ENCODE measurements around the gene POMGNT2.
A peak's percentile ranks its signal among the peaks of the same experiment; 100 is the strongest.

The POMGNT2 gene

GRCh38 chr3:43043071-43043766 is 62.7 kb downstream of the POMGNT2 start:
- no peak for DNase-seq

GRCh38 chr3:43041517-43041916 is 64.4 kb downstream of the POMGNT2 start:
- DNase-seq = no peak

GRCh38 chr3:43038010-43038409 is 67.9 kb downstream of the POMGNT2 start:
- DNase-seq = no peak

GRCh38 chr3:43036621-43037423 is 69.1 kb downstream of the POMGNT2 start:
- no peak for DNase-seq

GRCh38 chr3:43035801-43036365 is 70.0 kb downstream of the POMGNT2 start:
- peak; percentile 66 for DNase-seq

- no peak for DNase-seq
These were observed 71.0 kb downstream of the POMGNT2 start for GRCh38 chr3:43034911-43035310.

GRCh38 chr3:43034200-43034599 is 71.7 kb downstream of the POMGNT2 start:
- no peak for DNase-seq

GRCh38 chr3:43032646-43033628 is 72.9 kb downstream of the POMGNT2 start:
- DNase-seq = no peak

GRCh38 chr3:43031889-43032545 is 73.9 kb downstream of the POMGNT2 start:
- no peak for DNase-seq

- DNase-seq = no peak
These were observed 74.4 kb downstream of the POMGNT2 start for GRCh38 chr3:43031485-43031884.

GRCh38 chr3:43030162-43030935 is 75.5 kb downstream of the POMGNT2 start:
- no peak for DNase-seq
